IMR-90 (cell line): ENCODE measurements around the gene C19orf25. TPM values are rescaled to one million over a fixed set of nuclear protein-coding genes. Genes with fewer than 3 reads are reported as not detected.
A peak's percentile ranks its signal among the peaks of the same experiment; 100 is the strongest.

Source experiments
- ATAC-seq: fragments of 200-7000 bp; cut with Tn5 transposase; 2 replicates; pipeline ENCODE4 v1.9.1; 2020; ENCODE audit warnings: low read depth, mild to moderate bottlenecking, moderate library complexity
- BruUV-seq: library from RNA; stranded (reverse); fragments of 400-500 nt; replicated peaks from 2 replicates; lab custom pipeline; 2021; lab: Mats Ljungman, UMichigan
- CTCF ChIA-PET: fragments of 300-600 bp; formaldehyde crosslinking; extraction: SDS; loops from one replicate; lab custom pipeline; 2021; ENCODE audit warnings: antibody characterized with exemption; lab: Yijun Ruan, JAX
- POLR2A ChIA-PET: fragments of 300-600 bp; sonication (Branson Sonifier 250); formaldehyde crosslinking; loops from one replicate; lab custom pipeline; 2022; ENCODE audit warnings: antibody characterized with exemption; ENCODE audit not compliant: unreplicated experiment; lab: Charles Lee
- DNase-seq: peaks from one replicate; pipeline ENCODE4 v3.0.0; 2013
- H2AFZ ChIP-seq: replicated peaks from 2 replicates; pipeline ENCODE3; 2013; ENCODE audit warnings: low read length, mild to moderate bottlenecking; ENCODE audit not compliant: poor library complexity
- H2AK5ac ChIP-seq: 2 replicates; pipeline ENCODE4 v1.6.1; 2013; ENCODE audit warnings: low read depth, low read length, inconsistent platforms
- H2AK9ac ChIP-seq: replicated peaks from 2 replicates; pipeline ENCODE3; 2013; ENCODE audit warnings: mild to moderate bottlenecking, low read depth, low read length, moderate library complexity; ENCODE audit not compliant: poor library complexity
- H2BK120ac ChIP-seq: 2 replicates; pipeline ENCODE4 v1.6.1; 2013; ENCODE audit warnings: low read depth, low read length, inconsistent platforms
- H2BK15ac ChIP-seq: 3 replicates; pipeline ENCODE4 v1.6.1; 2013; ENCODE audit warnings: low read depth, low read length, inconsistent platforms
- H2BK20ac ChIP-seq: 2 replicates; pipeline ENCODE4 v1.6.1; 2013; ENCODE audit warnings: low read depth, mild to moderate bottlenecking, inconsistent platforms, low read length, moderate library complexity
- H2BK5ac ChIP-seq: 2 replicates; pipeline ENCODE4 v1.6.1; 2013; ENCODE audit warnings: mild to moderate bottlenecking, low read depth, low read length, inconsistent platforms; ENCODE audit not compliant: poor library complexity, severe bottlenecking
- H3K14ac ChIP-seq: replicated peaks from 2 replicates; pipeline ENCODE4 v1.6.1; 2013; ENCODE audit warnings: low read depth, low read length, inconsistent platforms
- H3K18ac ChIP-seq: 2 replicates; pipeline ENCODE4 v1.6.1; 2013; ENCODE audit warnings: low read depth, low read length, control low read depth
- H3K23ac ChIP-seq: 2 replicates; pipeline ENCODE4 v1.6.1; 2013; ENCODE audit warnings: low read depth, low read length, inconsistent platforms
- H3K27ac ChIP-seq: 2 replicates; pipeline ENCODE4 v1.5.1; 2013; ENCODE audit warnings: mild to moderate bottlenecking, control low read depth, low read length; ENCODE audit not compliant: insufficient read depth
- H3K27me3 ChIP-seq: 2 replicates; pipeline ENCODE4 v1.6.1; 2013; ENCODE audit warnings: low read length; ENCODE audit not compliant: control insufficient read depth, insufficient read depth
- H3K36me3 ChIP-seq: 2 replicates; pipeline ENCODE4 v1.6.1; 2013; ENCODE audit warnings: low read length, mixed read lengths; ENCODE audit not compliant: control insufficient read depth, insufficient read depth
- H3K4ac ChIP-seq: 2 replicates; pipeline ENCODE4 v1.6.1; 2013; ENCODE audit warnings: low read depth, low read length, inconsistent platforms
- H3K4me1 ChIP-seq: 2 replicates; pipeline ENCODE4 v1.6.1; 2013; ENCODE audit warnings: low read length, mixed read lengths; ENCODE audit not compliant: control insufficient read depth, insufficient read depth
- H3K4me2 ChIP-seq: 2 replicates; pipeline ENCODE4 v1.6.1; 2013; ENCODE audit warnings: low read depth, mild to moderate bottlenecking, control low read depth, low read length, moderate library complexity
- H3K4me3 ChIP-seq: 2 replicates; pipeline ENCODE4 v1.5.1; 2013; ENCODE audit warnings: low read depth, mild to moderate bottlenecking, control low read depth, low read length, moderate library complexity; ENCODE audit not compliant: insufficient read depth
- H3K56ac ChIP-seq: 2 replicates; pipeline ENCODE4 v1.6.1; 2013; ENCODE audit warnings: low read length, inconsistent platforms; ENCODE audit not compliant: insufficient read depth; ENCODE audit errors: extremely low read depth
- H3K79me1 ChIP-seq, 2 experiments: 2 replicates each; pipeline ENCODE4 v1.6.1; 2013; ENCODE audit warnings: low read length in 2 of 2, inconsistent platforms in 1 of 2, low read depth in 1 of 2
- H3K9ac ChIP-seq: 2 replicates; pipeline ENCODE4 v1.6.1; 2013; ENCODE audit warnings: low read depth, low read length, control low read depth
- H3K9me1 ChIP-seq: 2 replicates; pipeline ENCODE4 v1.6.1; 2013; ENCODE audit warnings: low read length, inconsistent platforms; ENCODE audit not compliant: insufficient read depth
- H3K9me3 ChIP-seq: 2 replicates; pipeline ENCODE4 v1.6.1; 2013; ENCODE audit warnings: low read length; ENCODE audit not compliant: control insufficient read depth, insufficient read depth
- H4K20me1 ChIP-seq: 2 replicates; pipeline ENCODE4 v1.6.1; 2013; ENCODE audit warnings: low read length, inconsistent platforms; ENCODE audit not compliant: insufficient read depth
- H4K5ac ChIP-seq: 2 replicates; pipeline ENCODE4 v1.6.1; 2013; ENCODE audit warnings: mild to moderate bottlenecking, low read depth, low read length, control low read depth
- H4K8ac ChIP-seq, 2 experiments: 2 replicates each; pipeline ENCODE4 v1.6.1; 2013; ENCODE audit warnings: low read depth in 2 of 2, low read length in 2 of 2, control low read depth in 1 of 2, inconsistent platforms in 1 of 2
- H4K91ac ChIP-seq: 2 replicates; pipeline ENCODE4 v1.6.1; 2013; ENCODE audit warnings: low read depth, low read length, inconsistent platforms; ENCODE audit not compliant: insufficient read depth
- BHLHE40 ChIP-seq: fragments of 150-350 bp; IDR thresholded peaks from 2 replicates; pipeline ENCODE4 v1.6.1; 2016; ENCODE audit warnings: mild to moderate bottlenecking, low read depth, low read length
- CEBPB ChIP-seq: IDR thresholded peaks from 2 replicates; pipeline ENCODE4 v1.6.1; 2012; ENCODE audit warnings: low read depth, low read length, improper control_type of control experiment
- CHD1 ChIP-seq: IDR thresholded peaks from 2 replicates; pipeline ENCODE4 v1.6.1; 2012; ENCODE audit warnings: low read depth, low read length, improper control_type of control experiment
- CTCF ChIP-seq: conservative IDR thresholded peaks from 2 replicates; pipeline ENCODE4 v1.5.1; 2012; ENCODE audit warnings: mild to moderate bottlenecking, low read depth, low read length, improper control_type of control experiment
- ELK1 ChIP-seq: fragments of 150-350 bp; IDR thresholded peaks from 2 replicates; pipeline ENCODE4 v1.6.1; 2016; ENCODE audit warnings: low read depth, mild to moderate bottlenecking, low read length, moderate library complexity, borderline replicate concordance
- MAZ ChIP-seq: IDR thresholded peaks from 2 replicates; pipeline ENCODE4 v1.6.1; 2012; ENCODE audit warnings: low read depth, mild to moderate bottlenecking, low read length, improper control_type of control experiment, moderate library complexity, borderline replicate concordance
- NFE2L2 ChIP-seq: fragments of 150-350 bp; IDR thresholded peaks from 2 replicates; pipeline ENCODE4 v1.6.1; 2016; ENCODE audit warnings: low read depth, mild to moderate bottlenecking, low read length
- POLR2A ChIP-seq: IDR thresholded peaks from 2 replicates; pipeline ENCODE4 v1.6.1; 2012; ENCODE audit warnings: mild to moderate bottlenecking, low read depth, low read length
- RAD21 ChIP-seq: IDR thresholded peaks from 2 replicates; pipeline ENCODE4 v1.6.1; 2012; ENCODE audit warnings: low read length, improper control_type of control experiment
- RCOR1 ChIP-seq: IDR thresholded peaks from 2 replicates; pipeline ENCODE4 v1.6.1; 2012; ENCODE audit warnings: mild to moderate bottlenecking, low read length, improper control_type of control experiment; ENCODE audit not compliant: insufficient replicate concordance
- RFX5 ChIP-seq: IDR thresholded peaks from 2 replicates; pipeline ENCODE4 v1.8.0; 2012; ENCODE audit warnings: low read depth, mild to moderate bottlenecking, low read length, moderate library complexity
- SMC3 ChIP-seq: fragments of 150-350 bp; IDR thresholded peaks from 2 replicates; pipeline ENCODE4 v1.6.1; 2016; ENCODE audit warnings: low read depth, mild to moderate bottlenecking, antibody characterized with exemption, low read length, moderate library complexity
- USF2 ChIP-seq: fragments of 150-350 bp; IDR thresholded peaks from 2 replicates; pipeline ENCODE4 v1.6.1; 2017; ENCODE audit warnings: mild to moderate bottlenecking, antibody characterized with exemption, low read length, low read depth
- WGBS, 2 experiments: methylation state at CpG; one replicate each; pipeline versions ENCODE4 v1.1.5 to v1.1.7; 2013; ENCODE audit warnings: missing lambda C conversion rate in 2 of 2; ENCODE audit not compliant: insufficient read length in 1 of 2; ENCODE audit errors: extremely low coverage in 2 of 2; 5-methylcytosine and 5-hydroxymethylcytosine counted together
- dilution Hi-C: fragments of 300-500 bp; cut with HindIII; formaldehyde crosslinking; loops from one replicate; pipeline ENCODE4 v1.14.3; 2018; ENCODE audit warnings: low sequenced_read_pairs; ENCODE audit not compliant: unreplicated experiment
- in situ Hi-C: fragments of 300-500 bp; cut with MboI; formaldehyde crosslinking; loops from 3 replicates; pipeline ENCODE4 v1.14.3; 2019; ENCODE audit warnings: low sequenced_read_pairs, inconsistent platforms, mixed read lengths
- intact Hi-C: fragments of 100-400 bp; cut with micrococcal nuclease; formaldehyde crosslinking; loops from 2 replicates; pipeline ENCODE4 v1.10.0; 2022
- polyA plus RNA-seq, 3 experiments: library from polyadenylated mRNA; depleted of rRNA; stranded (reverse); fragments of >200 nt; gene quantifications; 2 replicates each; pipeline ENCODE4 v1.2.3, GENCODE V29; 2012; ENCODE audit warnings: low replicate concordance in 1 of 3
- total RNA-seq: library from RNA; depleted of rRNA; stranded (reverse); fragments of >200 nt; gene quantifications from 2 replicates; pipeline ENCODE4 v1.2.3, GENCODE V29; 2012

The C19orf25 gene
- total and polyA plus RNA-seq, 2 of the 4 experiments (the other 2 are of a cell fraction), result 10.4 to 34.9 TPM

- H4K20me1 ChIP-seq, result peaks cover 6% of the 10 kb centered on the region; the same call in 1 of the 2 replicates
- no peak overlapping the region for H3K4me3 ChIP-seq
- no peak overlapping the region for H3K56ac ChIP-seq
- no peak overlapping the region for H4K8ac ChIP-seq
- CTCF ChIA-PET, result no interaction called here
- H2BK120ac ChIP-seq, result no peak overlapping the region
- peak overlapping the region; percentile 12 for H3K4me2 ChIP-seq
- H3K4ac ChIP-seq, result peak overlapping the region; percentile 1; the same call in 1 of the 2 replicates
- DNase-seq (no peak), ATAC-seq (no peak)
- H2BK20ac ChIP-seq, result no peak overlapping the region
- no peak overlapping the region for H3K14ac ChIP-seq
- intact Hi-C loops (no loop called here), in situ Hi-C loops (no loop called here), dilution Hi-C loops (no loop called here)
- no peak overlapping the region for H4K5ac ChIP-seq
- H3K18ac ChIP-seq, result no peak overlapping the region
- H2AK5ac ChIP-seq, result peak overlapping the region; percentile 54; the same call in 1 of the 2 replicates
- BruUV-seq, result no TSS peak
- H3K9me1 ChIP-seq, result no peaks in the 10 kb centered on the region; the same call in 1 of the 2 replicates
- peaks cover 6% of the 10 kb centered on the region for H3K4me1 ChIP-seq
- peaks cover 5% of the 10 kb centered on the region; the same call in 1 of the 2 replicates for H3K36me3 ChIP-seq
- no peak overlapping the region for H3K23ac ChIP-seq
- peak overlapping the region; percentile 16 for H2AFZ ChIP-seq
- no peak overlapping the region for H2BK15ac ChIP-seq
- no peak overlapping the region for H3K27ac ChIP-seq
- H2BK5ac ChIP-seq, result no peak overlapping the region
- H3K9ac ChIP-seq, result no peak overlapping the region
- H2AK9ac ChIP-seq, result peak overlapping the region; percentile 65
- H3K9me3 ChIP-seq, result peaks cover 2% of the 10 kb centered on the region; the same call in 1 of the 2 replicates
- peaks cover 4 to 15% of the 10 kb centered on the region in 2 experiments; a peak in 1 of 4 replicates for H3K79me1 ChIP-seq
- H3K27me3 ChIP-seq, result no peaks in the 10 kb centered on the region
- no peak overlapping the region for H4K91ac ChIP-seq
- WGBS, 2 experiments, result 60% methylated on average over 1 of the region's 22 CpGs; no CpG with 5 or more reads in 1 of the 2 experiments
- POLR2A ChIA-PET, result no interaction called here
- TF ChIP-seq POLR2A (no peak), BHLHE40 (no peak), RAD21 (no peak), CTCF (no peak), MAZ (no peak), USF2 (no peak), ELK1 (no peak), RCOR1 (no peak), RFX5 (no peak), NFE2L2 (no peak), CHD1 (no peak), CEBPB (no peak), SMC3 (no peak)
Observed at GRCh38 chr19:1511318-1512317, 32.6 kb upstream of the C19orf25 start.
